NT2/D1 (cell line): ENCODE results near the gene STK24.

Experiments used
- DNase-seq: peaks from one replicate; pipeline ENCODE4 v3.0.0-alpha.2; 2011; ENCODE audit warnings: low read depth, low spot score
- H3K27me3 ChIP-seq: 2 replicates; pipeline ENCODE4 v1.6.0; 2011; ENCODE audit warnings: mild to moderate bottlenecking; ENCODE audit not compliant: insufficient read length, insufficient read depth
- H3K36me3 ChIP-seq: 2 replicates; pipeline ENCODE4 v1.6.1; 2011; ENCODE audit warnings: mild to moderate bottlenecking, low read length, mixed read lengths; ENCODE audit not compliant: insufficient read depth, insufficient read length
- H3K4me1 ChIP-seq: 2 replicates; pipeline ENCODE4 v1.5.1; 2011; ENCODE audit not compliant: insufficient read depth, insufficient read length
- H3K4me3 ChIP-seq: 2 replicates; pipeline ENCODE4 v1.5.1; 2011; ENCODE audit warnings: low read depth; ENCODE audit not compliant: insufficient read length
- H3K9ac ChIP-seq: 2 replicates; pipeline ENCODE4 v1.6.0; 2011; ENCODE audit warnings: low read depth; ENCODE audit not compliant: insufficient read length
- H3K9me3 ChIP-seq: 2 replicates; pipeline ENCODE4 v1.5.1; 2011; ENCODE audit warnings: mild to moderate bottlenecking, low read length; ENCODE audit not compliant: insufficient read depth
- SUZ12 ChIP-seq: IDR thresholded peaks from 2 replicates; pipeline ENCODE4 v1.6.1; 2011; ENCODE audit not compliant: insufficient read length, insufficient read depth; ENCODE audit errors: extremely low read depth
- YY1 ChIP-seq: IDR thresholded peaks from 2 replicates; pipeline ENCODE4 v1.6.1; 2011; ENCODE audit not compliant: insufficient read length, insufficient read depth
- ZNF274 ChIP-seq: IDR thresholded peaks from 2 replicates; pipeline ENCODE4 v1.6.1; 2011; ENCODE audit warnings: mild to moderate bottlenecking, low read depth, low read length

STK24 gene

GRCh38 chr13:98586400-98587345, 9.8 kb upstream of the STK24 start:
- TF ChIP-seq ZNF274 (no peak), YY1 (no peak)
- H3K9me3 ChIP-seq, result no peaks in the 10 kb centered on the region
- DNase-seq, result no peak
- H3K4me3 ChIP-seq, result no peak overlapping the region
- H3K9ac ChIP-seq, result no peak overlapping the region
- H3K27me3 ChIP-seq, result no peaks in the 10 kb centered on the region
- H3K4me1 ChIP-seq, result no peaks in the 10 kb centered on the region
- no peaks in the 10 kb centered on the region for H3K36me3 ChIP-seq

GRCh38 chr13:98585946-98586345, 9.0 kb upstream of the STK24 start:
- Histone ChIP-seq H3K4me1 (no peaks in the 10 kb centered on the region), H3K4me3 (no peak overlapping the region), H3K9me3 (no peaks in the 10 kb centered on the region), H3K27me3 (no peaks in the 10 kb centered on the region), H3K36me3 (no peaks in the 10 kb centered on the region), H3K9ac (no peak overlapping the region)
- TF ChIP-seq ZNF274, result no peak
- no peak for TF ChIP-seq SUZ12
- TF ChIP-seq YY1, result no peak
- DNase-seq, result no peak

DNA sequence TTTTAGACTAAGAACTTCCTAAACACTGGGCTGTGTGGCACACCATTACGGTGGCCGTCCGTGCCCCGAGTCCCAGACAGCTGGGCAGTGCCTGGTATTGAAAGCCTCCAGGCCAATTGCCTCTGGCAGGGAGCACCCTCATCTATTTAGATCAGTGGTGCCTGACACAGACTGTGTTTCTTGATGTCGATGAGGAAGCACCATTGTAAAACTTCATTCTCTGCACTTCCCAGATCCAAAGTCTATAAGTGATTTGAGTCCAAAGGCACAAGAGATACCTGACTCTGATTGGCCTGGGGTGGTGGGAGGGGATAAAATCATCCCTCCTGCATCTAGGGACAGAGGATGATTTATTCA, 8.5 kb upstream of the STK24 start:
- Histone ChIP-seq H3K9ac (no peak overlapping the region), H3K4me3 (no peak overlapping the region), H3K27me3 (no peaks in the 10 kb centered on the region), H3K4me1 (no peaks in the 10 kb centered on the region), H3K36me3 (no peaks in the 10 kb centered on the region), H3K9me3 (no peaks in the 10 kb centered on the region)
- TF ChIP-seq ZNF274 (no peak), YY1 (no peak), SUZ12 (no peak)
- DNase-seq, result no peak

- no peak overlapping the region for H3K4me3 ChIP-seq
- no peak for DNase-seq
- no peaks in the 10 kb centered on the region for H3K36me3 ChIP-seq
- H3K4me1 ChIP-seq, result no peaks in the 10 kb centered on the region
- no peaks in the 10 kb centered on the region for H3K9me3 ChIP-seq
- H3K27me3 ChIP-seq, result no peaks in the 10 kb centered on the region
- no peak for TF ChIP-seq ZNF274
- TF ChIP-seq YY1, result no peak
- TF ChIP-seq SUZ12, result no peak
- no peak overlapping the region for H3K9ac ChIP-seq
These were observed 7.9 kb upstream of the STK24 start for GRCh38 chr13:98584668-98585397.

DNA sequence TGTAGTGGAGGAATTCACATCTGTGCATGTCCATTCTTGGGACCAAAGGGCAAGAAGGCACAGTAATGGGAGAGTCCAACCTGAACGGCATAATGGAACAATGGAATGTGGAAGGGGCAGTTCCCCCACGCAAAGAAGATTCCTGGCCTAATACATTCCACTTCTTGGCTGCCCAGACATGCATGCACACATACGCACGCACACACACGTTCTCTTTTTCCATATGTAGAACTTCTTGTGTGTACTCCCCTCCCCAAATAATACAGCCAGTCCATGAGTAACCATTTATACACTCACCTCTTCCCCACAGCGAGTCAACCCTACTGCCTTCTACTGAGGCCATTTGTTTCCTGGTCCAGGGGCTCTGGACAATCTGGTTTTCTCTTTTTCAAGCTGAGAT, 6.0 kb upstream of the STK24 start:
- Histone ChIP-seq H3K9ac (no peak overlapping the region), H3K36me3 (no peaks in the 10 kb centered on the region), H3K27me3 (no peaks in the 10 kb centered on the region), H3K4me1 (no peaks in the 10 kb centered on the region), H3K4me3 (no peak overlapping the region), H3K9me3 (no peaks in the 10 kb centered on the region)
- TF ChIP-seq SUZ12, result no peak
- TF ChIP-seq YY1, result no peak
- no peak for TF ChIP-seq ZNF274
- no peak for DNase-seq

- H3K36me3 ChIP-seq, result no peaks in the 10 kb centered on the region
- no peak overlapping the region for H3K4me3 ChIP-seq
- H3K27me3 ChIP-seq, result no peaks in the 10 kb centered on the region
- H3K9me3 ChIP-seq, result no peaks in the 10 kb centered on the region
- H3K4me1 ChIP-seq, result peaks cover 2% of the 10 kb centered on the region
- no peak for DNase-seq
- TF ChIP-seq ZNF274, result no peak
- no peak for TF ChIP-seq SUZ12
- no peak for TF ChIP-seq YY1
- no peak overlapping the region for H3K9ac ChIP-seq
These were observed 5.2 kb upstream of the STK24 start for GRCh38 chr13:98581971-98582702.

DNA sequence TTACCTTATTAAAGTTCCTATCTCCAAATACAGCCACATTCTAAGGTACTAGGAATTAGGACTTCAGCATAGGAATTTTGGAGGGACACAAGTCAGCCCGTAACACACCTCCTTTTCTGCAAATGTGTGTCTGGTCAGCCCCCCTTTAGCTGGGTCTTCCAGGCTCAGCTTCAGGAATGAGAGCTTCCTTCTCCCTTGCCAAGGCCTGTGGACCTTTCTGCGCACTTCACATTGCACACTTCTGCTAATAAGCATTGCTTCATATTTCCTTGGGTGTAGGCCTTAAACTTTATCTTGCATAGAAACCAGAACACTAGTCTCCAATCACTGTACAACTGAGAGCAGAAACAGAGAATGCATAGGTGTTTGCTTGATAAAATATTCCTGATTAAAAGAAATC, 4.5 kb upstream of the STK24 start:
- Histone ChIP-seq H3K4me3 (no peak overlapping the region), H3K36me3 (no peaks in the 10 kb centered on the region), H3K27me3 (no peaks in the 10 kb centered on the region), H3K9me3 (no peaks in the 10 kb centered on the region), H3K4me1 (peaks cover 2% of the 10 kb centered on the region), H3K9ac (no peak overlapping the region)
- TF ChIP-seq SUZ12 (no peak), YY1 (no peak), ZNF274 (no peak)
- no peak for DNase-seq
